ENCODE results near the gene LPAR5.

- TF ChIP-seq, protein P1, sequence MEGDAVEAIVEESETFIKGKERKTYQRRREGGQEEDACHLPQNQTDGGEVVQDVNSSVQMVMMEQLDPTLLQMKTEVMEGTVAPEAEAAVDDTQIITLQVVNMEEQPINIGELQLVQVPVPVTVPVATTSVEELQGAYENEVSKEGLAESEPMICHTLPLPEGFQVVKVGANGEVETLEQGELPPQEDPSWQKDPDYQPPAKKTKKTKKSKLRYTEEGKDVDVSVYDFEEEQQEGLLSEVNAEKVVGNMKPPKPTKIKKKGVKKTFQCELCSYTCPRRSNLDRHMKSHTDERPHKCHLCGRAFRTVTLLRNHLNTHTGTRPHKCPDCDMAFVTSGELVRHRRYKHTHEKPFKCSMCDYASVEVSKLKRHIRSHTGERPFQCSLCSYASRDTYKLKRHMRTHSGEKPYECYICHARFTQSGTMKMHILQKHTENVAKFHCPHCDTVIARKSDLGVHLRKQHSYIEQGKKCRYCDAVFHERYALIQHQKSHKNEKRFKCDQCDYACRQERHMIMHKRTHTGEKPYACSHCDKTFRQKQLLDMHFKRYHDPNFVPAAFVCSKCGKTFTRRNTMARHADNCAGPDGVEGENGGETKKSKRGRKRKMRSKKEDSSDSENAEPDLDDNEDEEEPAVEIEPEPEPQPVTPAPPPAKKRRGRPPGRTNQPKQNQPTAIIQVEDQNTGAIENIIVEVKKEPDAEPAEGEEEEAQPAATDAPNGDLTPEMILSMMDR (IDR thresholded peaks at IDR 0.05) = no peak
- TF ChIP-seq REST (IDR thresholded peaks at IDR 0.05; ENCODE audit: insufficient read depth in 1 of 2, low read depth in 2 of 2, low read length in 1 of 2) (no peak), POLR2AphosphoS5 (IDR thresholded peaks at IDR 0.05; ENCODE audit: low read depth, low read length) (no peak), SIN3A (IDR thresholded peaks at IDR 0.05; ENCODE audit: borderline replicate concordance, insufficient read depth, low read depth, low read length) (no peak)
Observed at GRCh38 chr12:6627616-6628015, 8.1 kb downstream of the LPAR5 start.
